NOMO-1 (cell line): Measurements from ENCODE around the gene CENPU.
A peak's percentile ranks its signal among the peaks of the same experiment; 100 is the strongest.
"Not testable (repeated sequence)": the region's sequence is repeated elsewhere in the genome, so short reads cannot be mapped to it uniquely, and the experiment has no call there.

ENCODE experiments used
- DNase-seq, 2 experiments: peaks; one replicate each; lab custom pipeline; 2025; ENCODE audit not compliant: unreplicated experiment in 2 of 2; lab: John Stamatoyannopoulos, UW

CENPU gene

DNA sequence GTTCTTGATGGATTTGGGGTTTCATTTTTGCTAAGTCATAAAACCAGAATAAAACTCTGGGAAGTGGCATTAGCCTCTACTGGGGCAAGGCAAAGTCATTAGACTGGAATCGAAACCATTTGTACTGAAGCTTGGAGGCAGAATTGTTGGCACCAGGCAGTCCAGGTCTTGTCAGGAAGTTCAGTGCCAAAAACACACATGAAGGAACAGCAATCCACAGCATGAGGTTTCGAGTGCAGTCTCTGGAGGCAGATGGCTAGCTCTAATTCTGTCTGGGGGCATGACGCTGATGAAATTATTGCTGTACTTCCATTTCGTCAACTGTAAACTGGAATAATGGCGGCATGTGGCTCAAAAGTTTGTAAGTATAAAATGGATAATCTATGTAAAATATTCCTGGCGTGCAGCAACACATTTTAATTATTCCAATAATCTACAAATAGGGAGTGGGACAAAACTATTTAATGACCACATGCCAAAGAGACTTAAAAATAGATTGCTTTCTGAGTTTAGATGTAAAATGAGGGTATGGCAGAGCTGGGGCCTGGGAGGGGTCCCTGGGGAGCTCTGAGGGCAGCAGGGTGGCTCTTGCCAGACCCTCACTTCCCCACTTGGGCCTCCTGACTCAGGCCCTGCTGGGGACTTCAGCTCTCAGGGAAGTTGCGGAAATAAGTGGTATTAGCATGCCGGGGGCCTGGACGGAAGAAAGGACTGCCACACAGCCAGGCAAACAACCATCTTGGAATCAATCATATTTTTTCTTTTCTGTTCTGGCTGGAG is 18.8 kb upstream of the CENPU start:
- no peak for DNase-seq

DNA sequence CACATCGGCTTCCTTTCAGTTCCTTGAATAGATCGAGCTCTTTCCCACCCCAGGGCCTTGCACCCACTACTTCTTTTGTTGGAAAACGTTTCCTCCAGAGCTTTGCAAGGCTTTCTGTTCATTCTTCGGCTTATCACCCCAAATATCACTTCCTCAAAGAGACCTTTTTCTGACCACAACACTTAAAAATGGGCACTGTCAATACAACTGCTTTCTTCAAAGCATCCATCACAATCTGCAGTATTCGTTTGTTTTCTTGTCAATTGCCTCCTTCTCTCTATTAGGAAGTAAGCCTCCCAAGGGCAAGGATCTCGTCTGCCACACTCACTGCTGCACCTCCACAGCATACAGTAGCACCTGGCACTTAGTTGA is 17.7 kb upstream of the CENPU start:
- DNase-seq: peak in 1 of 2 experiments; percentile 40

DNA sequence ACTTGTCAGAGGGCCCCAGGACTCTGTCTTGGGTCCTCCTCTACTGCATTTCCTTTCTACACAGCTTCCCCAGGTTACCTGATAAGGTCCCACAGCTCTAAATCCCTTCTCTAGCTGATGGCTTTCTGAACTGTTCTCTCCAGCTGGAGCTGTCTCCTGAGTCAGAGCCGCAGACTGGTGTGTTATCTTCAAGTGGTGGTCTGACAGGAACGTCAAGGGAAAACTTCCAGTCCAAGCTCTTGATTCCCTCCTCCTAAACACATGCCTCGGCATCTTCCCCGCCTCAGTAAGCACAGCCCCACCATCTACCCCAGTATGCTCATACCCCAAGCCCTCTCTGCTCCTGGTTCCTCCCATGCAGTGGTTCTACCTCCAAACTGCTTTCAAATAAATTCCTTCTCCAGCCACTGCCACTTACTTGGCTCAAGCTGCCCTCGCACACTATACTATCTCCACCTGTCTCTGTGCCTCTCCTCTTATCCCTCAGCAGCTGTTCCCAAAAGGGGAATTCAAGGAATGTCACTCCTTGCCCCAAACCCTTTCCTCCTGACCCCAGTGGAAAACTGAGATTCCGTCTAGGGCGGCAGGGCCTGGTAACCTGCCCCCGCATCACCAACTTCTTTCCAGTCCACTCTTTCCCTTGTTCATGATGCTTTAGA is 17.2 kb upstream of the CENPU start:
- DNase-seq: no peak

DNA sequence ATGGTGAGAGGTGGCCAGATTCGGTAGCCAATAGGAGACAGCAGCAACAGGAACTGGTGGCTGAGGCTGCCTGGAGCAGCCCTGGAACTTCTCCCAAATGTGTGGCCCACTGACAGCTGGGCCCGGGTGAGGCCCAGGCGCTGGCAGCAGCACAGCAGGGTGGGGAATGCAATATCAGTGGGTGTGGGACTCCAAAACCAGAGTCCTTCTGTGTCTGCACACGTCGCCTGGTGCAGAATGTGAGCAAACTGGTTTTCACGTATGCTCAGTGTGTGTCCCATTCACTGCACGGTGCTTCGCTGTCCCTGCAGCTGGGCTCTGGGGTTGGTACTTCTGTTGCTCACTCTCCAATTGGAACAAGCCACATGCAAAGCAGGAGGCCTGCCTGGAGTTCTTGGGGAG is 14.4 kb upstream of the CENPU start:
- no peak for DNase-seq

DNA sequence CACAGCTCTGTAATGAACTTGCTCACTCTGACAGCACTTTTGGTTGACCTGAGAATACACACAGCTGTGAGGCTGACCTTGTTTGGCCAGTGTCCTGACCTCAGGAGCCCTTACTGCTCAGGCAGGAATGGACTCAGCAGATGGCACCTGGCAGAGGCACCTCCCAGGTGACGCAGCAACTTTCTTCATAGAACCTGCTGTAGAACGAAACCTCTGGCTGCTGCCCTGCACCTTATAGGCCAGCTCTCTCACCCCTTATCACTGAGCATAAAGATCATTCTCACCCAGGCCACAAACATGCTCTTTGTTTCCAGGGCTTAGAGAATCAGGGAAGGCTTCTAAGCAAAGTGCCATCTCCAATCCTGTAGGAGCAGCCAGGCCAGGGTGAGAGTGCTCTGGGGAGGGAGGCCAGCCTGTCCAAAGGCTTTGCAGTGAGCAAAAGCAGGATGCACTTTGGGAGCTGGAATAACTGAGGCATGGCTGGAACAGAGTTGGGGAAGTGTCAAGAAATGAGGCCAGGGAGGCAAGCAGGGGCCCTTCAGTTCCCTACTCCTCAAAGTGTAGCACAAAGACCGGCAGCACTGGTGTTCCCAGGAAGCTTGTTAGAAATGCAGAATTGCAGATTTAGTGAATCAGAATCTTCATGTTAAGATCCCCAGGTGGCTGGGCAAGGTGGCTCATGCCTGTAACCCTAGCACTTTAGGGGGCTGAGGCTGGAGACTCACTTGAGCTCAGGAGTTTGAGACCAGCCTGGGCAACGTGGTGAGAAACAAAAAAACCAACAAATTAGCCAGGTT is 13.3 kb upstream of the CENPU start:
- DNase-seq: no peak

DNA sequence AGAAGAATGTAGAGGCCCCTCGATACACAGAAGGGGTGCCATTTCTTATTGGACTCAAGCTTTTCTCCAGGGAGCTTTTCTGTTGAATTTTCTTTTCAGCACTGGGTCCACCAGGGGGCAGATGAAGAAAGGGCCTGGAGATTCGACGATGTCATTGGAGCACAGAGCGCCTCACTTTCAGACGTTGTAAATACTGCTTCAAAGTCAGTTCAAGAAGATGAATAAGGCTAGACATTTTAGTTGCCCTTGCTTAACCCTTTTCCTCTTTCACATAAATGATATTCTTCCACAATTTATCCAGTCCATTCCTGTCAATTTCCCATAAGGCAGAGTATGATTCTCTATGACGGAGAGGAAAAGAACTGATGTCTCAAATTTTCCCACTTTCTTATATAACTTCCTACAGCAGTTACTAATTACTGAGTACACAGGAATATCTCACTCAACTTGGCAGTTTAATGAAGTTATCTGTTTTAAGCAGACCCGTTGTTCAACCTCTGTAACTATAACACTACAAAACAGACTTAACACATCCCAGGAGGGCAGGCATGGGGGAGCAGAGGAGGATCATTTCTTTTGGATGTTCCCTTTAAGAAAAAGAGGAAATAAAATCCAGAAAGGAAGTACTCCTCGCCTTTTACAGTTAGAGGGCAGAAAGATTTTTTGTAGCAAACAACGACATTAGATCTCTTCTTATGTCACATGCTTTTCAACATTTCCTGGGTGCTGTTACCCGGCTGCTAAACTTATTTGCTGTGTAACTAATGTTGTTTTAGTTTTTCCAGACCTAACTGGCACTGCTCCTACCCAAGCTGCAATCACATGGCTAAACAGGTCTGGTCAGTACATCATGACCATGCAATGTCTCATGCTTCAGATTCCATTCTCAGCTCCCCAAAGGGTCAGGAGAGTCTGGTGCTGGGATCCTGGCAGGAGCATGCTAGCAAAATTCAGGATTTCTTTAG is 12.2 kb upstream of the CENPU start:
- DNase-seq: peak; percentile 82 to 92

DNA sequence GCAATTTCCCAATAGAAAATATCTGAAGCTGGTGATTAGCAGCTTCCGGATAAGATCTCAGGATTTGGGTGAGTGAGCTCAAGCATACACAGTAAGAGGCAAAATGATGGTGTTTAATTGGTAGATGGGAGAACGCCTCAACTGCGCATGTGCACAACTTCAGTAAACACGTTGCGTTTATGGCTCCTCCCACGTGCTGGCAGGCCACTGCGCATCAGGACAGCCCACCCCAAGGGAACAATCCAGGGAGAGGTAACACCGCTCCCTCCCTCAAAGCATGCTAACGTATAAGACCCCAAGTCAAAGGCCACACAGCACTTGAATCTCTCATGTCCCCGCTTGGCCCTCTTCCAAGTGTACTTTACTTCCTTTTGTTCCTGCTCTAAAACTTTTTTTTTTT is 10.3 kb upstream of the CENPU start:
- no peak for DNase-seq

DNA sequence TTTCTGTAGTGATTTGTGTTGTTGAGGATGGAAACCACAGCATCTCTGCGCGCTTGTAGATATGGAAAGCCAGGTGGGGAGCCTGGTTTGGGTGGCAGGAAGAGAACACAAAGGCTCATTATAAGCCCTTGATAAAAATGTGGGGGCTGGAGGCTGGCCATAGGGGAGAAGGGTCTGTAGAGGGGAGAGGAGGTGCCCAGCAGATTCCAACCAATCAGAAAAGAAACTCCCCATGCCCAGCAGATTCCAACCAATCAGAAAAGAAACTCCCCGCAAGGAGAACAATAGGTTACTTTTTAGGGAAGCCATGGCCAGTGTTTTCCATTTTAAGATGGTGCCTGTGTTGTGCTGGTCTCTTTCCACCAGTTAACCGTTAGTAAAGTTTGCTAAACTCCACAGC is 9.8 kb upstream of the CENPU start:
- DNase-seq: no peak

DNA sequence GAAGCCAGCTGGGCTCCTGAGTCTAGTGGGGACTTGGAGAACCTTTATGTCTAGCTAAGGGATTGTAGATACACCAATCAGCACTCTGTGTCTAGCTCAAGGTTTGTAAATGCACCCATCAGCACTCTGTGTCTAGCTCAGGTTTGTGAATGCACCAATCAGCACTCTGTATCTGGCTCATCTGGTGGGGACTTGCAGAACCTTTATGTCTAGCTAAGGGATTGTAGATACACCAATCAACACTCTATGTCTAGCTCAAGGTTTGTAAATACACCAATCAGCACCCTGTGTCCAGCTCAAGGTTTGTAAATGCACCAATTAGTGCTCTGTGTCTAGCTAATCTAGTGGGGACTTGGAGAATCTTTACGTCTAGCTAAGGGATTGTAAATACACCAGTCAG is 7.8 kb upstream of the CENPU start:
- not testable (repeated sequence) for DNase-seq

DNA sequence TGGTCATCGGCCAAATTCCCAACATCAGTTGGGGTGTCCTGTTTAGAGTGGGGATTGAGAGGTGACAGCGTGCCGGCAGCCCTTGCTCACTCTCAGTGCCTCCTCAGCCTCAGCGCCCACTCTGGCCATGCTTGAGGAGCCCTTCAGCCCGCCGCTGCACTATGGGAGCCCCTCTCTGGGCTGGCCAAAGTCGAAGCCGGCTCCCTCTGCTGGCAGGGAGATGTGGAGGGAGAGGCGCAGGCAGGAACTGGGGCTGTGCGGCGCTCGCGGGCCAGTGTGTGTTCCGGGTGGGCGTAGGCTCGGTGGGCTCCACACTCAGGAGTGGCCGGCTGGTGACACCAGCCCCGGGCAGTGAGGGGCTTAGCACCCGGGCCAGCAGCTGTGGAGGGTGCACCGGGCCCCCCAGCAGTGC is 7.1 kb upstream of the CENPU start:
- no peak for DNase-seq

DNA sequence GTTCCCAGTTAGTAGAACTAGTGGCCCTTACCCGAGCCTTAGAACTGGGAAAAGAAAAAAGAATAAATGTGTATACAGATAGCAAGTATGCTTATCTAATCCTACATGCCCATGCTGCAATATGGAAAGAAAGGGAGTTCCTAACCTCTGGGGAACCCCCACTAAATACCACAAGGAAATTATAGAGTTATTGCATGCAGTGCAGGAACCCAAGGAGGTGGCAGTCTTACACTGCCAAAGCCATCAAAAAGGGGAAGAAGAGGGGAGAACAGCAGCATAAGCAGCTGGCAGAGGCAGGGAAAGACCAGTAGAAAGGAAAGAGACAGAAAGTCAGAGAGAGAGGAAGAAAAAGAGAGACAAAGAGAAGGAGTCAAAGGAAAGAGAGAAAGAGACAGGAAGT is 5.7 kb upstream of the CENPU start:
- DNase-seq: peak; percentile 30 to 41

DNA sequence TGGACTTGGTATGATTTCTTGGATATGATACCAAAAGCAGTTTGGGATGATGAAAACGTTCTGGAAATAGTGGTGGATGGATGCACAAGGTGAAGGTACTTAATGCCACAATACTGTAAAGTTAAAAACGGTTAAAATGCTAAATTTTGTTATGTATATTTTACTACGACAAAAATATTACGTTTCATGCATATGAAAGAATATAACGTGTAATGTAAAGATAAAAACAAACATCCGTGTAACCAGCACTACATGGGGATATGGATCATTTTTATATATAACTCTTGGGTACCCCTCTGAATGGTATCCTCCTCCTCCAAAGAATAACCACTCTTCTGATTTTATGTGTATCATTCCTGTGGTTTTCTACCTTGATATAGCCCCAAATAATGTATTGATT is 862 bp upstream of the CENPU start:
- no peak for DNase-seq

DNA sequence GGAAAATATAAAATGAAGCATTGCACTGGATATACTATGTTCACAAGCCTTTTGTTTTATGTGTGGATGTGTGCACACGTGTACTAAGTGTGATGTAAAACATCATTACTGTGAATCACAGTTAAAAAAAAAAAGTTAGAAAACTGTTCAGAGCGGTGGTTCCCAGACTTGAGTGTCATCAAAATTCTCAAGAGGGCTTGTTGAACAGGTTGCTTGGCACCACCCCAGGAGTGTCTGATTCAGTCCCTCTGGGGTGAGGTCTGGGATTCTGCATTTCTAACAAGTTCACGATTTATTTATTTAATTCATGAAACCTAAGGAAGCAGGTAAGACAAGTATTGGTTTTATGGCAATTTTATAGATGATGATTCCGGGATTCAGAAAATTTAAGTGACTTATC is 1.8 kb downstream of the CENPU start:
- no peak for DNase-seq

DNA sequence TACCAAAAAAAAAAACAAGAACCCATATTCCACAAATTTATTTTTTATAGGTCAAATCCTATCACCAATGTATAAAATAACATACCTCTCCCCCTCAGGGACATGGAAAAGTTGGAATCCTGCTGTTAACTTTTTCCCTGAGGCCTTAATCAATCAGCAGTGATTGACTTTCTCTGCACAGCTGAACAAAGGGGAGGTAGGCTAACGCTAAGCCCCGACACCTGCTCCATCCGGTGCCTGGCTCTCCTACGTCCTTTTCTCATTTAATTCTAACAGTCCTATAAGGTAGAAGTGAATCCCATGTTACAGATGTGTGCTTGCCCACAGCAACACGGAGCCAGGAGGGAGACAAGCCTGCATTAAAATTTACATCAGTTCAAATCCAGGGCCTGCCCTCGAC is 2.8 kb downstream of the CENPU start:
- no peak for DNase-seq

DNA sequence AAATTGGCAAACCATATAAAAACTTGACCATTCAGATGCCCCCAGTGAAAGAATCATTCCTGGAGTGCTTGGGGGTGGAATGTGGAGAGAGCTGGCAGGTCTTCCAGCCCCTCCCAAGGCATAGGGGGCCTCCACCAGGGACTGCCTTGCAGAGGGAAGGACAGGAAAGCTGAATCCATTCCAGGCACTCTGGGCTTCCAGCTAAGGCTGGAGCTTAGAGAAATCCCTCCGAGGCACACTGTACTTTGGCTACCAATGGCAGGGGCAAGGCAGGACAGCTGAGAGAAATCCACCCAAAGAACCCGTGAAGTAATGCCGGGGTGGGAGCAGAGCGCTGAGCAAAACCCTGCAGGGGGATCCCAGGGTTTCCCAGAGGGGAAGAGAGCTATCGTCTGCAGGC is 4.0 kb downstream of the CENPU start:
- DNase-seq: no peak

DNA sequence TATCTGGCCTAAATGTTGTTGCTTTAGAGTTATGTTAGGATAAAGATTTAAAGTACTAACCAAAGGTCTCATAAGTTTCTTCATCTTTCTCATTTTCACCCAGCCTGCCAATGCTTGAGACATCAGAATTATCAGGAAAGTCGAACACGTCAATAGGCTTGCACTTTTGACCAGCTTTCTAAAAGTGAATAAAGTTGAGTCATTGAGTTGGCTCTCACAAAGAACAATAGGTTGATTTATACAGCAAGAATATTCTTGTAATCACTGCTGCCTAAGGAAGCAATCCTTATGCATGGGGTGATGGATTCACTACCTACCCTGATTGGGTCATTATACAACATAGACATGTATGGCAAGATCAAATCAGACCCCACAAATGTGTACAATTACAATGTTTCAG is 5.0 kb downstream of the CENPU start:
- no peak for DNase-seq

DNA sequence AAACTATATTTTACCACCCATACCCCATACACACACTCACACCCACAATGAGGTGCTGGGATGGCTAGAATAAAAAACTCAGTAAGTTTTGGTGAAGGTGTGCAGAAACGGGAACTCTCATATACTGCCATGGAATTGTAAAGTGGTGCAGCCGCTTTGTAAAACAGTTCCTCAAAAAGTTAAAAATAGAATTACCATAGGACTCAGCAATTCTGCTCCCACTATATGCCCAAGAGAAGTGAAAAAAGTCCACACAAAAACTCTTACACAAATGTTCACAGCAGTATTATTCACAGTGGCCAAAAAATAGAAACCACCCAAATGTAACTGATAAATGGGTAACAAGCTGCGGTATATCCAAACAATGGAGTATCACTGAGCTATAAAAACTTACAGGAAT is 6.5 kb downstream of the CENPU start:
- no peak for DNase-seq

DNA sequence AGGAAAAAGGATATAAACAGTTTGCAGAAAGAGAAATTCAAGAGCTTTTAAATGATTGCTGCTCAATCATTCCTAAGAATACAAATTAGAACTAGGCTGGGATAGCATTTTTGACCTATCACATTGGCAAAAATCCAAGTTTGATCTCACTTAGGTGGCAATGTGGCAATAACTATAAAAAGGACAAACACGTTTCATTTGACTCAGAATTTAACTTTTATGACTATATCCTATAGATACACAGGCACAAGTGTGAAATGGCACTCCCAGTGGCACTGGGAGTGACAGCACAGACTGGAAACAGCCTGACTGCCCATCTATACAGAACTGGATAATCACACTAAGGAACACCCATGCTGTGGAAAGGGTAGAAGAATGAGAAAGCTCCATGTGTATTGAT is 11.1 kb downstream of the CENPU start:
- DNase-seq: no peak

DNA sequence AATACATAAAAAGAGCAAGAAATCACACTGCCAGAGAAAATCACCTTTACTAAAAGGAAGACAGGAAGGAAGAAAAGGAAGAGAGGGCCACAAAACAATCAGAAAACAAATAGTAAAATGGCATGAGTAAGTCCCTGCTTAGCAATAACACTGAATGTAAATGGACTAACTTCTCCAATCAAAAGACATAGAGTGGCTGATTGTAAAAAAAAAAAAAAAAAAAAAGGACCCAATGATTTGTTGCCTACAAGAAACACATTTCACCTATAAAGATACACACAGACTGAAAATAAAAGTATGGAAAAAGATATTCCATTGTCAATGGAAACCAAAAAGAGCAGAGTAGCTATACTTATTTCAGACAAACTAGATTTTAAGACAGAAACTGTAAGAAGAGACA is 12.6 kb downstream of the CENPU start:
- DNase-seq: no peak

DNA sequence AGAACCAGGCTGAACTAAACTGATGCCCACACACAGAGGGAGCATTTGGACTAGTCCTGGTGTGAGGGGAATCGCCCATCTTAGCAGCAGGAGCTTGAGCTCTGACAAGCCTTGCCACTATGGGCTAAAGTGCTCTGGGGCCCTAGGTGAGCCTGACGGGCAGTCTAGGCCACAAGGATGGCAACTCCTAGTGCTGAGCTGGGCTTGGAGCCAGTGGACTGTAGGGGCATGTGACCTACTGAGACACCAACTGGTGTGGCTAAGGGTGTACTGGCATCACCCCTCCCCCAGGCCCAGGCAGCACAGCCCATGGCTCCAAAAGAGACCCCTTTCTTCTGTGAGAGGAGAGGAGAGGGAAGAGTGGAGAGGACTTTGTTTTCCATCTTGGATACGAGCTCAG is 14.5 kb downstream of the CENPU start:
- DNase-seq: no peak

DNA sequence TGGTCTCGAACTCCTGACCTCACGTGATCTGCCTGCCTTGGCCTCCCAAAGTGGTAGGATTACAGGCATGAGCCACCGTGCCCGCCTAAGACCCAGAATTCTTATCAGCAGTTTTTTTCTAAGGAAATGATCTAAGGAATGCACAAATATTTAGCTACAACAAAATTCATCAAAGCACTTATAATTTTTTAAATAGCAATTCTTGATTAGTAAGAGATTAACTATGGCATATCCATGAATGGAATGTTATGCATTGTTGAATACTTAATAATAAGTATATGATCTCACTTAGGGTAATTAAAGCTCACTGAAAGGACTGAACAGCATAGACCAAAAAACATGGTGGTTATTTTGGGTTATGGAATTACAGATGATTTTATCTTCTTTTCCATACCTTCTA is 18.4 kb downstream of the CENPU start:
- DNase-seq: no peak
